Gastroesophageal sphincter (tissue), 3 donors: ENCODE results near the gene FBXO4.

Experiments
- POLR2A ChIP-seq, 2 donors: fragments of 450-650 bp; IDR thresholded peaks; one replicate each; pipeline ENCODE4 v1.6.1; 2017; ENCODE audit warnings: antibody characterized with exemption in 2 of 2, mild to moderate bottlenecking in 2 of 2, moderate library complexity in 1 of 2
- TF ChIP-seq, protein P1 (sequence below), 4 experiments: fragments of 200-600 bp in 2 of 4; fragments of 450-650 bp in 2 of 4; sonication (generic) in 1 of 4; IDR thresholded peaks; one replicate each; pipeline ENCODE4 v1.5.1; 2017 to 2019; ENCODE audit warnings: antibody characterized with exemption in 4 of 4, mild to moderate bottlenecking in 2 of 4, moderate library complexity in 2 of 4

DNA sequence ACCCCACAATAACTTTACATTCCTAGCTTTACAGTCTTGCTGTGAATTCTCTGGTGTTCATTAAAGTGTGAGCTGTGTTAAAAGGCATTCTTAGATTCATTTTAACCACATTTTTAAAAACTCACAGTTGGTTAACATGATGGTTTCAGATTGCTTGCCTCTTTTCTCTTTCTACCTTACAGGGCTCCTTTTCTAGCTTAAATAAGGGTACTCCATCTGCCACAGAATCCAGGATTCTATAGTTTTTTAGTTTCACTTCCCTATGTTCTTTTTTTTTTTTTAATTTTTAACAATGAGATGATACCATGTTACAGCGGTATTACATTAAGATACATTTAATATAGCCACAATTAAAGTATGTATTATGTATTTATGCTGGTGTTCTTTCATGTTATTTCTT, 3.9 kb upstream of the FBXO4 start:
- TF ChIP-seq, protein P1, sequence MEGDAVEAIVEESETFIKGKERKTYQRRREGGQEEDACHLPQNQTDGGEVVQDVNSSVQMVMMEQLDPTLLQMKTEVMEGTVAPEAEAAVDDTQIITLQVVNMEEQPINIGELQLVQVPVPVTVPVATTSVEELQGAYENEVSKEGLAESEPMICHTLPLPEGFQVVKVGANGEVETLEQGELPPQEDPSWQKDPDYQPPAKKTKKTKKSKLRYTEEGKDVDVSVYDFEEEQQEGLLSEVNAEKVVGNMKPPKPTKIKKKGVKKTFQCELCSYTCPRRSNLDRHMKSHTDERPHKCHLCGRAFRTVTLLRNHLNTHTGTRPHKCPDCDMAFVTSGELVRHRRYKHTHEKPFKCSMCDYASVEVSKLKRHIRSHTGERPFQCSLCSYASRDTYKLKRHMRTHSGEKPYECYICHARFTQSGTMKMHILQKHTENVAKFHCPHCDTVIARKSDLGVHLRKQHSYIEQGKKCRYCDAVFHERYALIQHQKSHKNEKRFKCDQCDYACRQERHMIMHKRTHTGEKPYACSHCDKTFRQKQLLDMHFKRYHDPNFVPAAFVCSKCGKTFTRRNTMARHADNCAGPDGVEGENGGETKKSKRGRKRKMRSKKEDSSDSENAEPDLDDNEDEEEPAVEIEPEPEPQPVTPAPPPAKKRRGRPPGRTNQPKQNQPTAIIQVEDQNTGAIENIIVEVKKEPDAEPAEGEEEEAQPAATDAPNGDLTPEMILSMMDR (IDR thresholded peaks at IDR 0.05) = no peak
- TF ChIP-seq POLR2A (IDR thresholded peaks at IDR 0.05) = no peak
